Right renal cortex interstitium (tissue), 3 donors: Measurements from ENCODE around the gene C6orf118. TPM values are rescaled to one million over a fixed set of nuclear protein-coding genes. Genes with fewer than 3 reads are reported as not detected.

Experiments used
- DNase-seq, 3 donors: peaks; one replicate each; pipeline ENCODE4 v3.0.0-alpha.2; 2013; ENCODE audit warnings: low read depth in 3 of 3, low spot score in 2 of 3
- polyA plus RNA-seq, 3 donors: library from polyadenylated mRNA; unstranded; fragments of 120-200 nt; gene quantifications; one replicate each; pipeline ENCODE4 v1.2.1, GENCODE V29; 2013; ENCODE audit not compliant: insufficient read length in 3 of 3

The C6orf118 gene
- polyA plus RNA-seq, result 1 to 10 TPM; 3.5 to 4.5 (median 4.2) TPM

- peak; percentile 83 to 91 (median 86) for DNase-seq
Measured at GRCh38 chr6:165308926-165309731, at the start of gene C6orf118. C6orf118 (minus strand) TSS chr6:165309605; CDS start chr6:165309586, 19 bp downstream.

DNA sequence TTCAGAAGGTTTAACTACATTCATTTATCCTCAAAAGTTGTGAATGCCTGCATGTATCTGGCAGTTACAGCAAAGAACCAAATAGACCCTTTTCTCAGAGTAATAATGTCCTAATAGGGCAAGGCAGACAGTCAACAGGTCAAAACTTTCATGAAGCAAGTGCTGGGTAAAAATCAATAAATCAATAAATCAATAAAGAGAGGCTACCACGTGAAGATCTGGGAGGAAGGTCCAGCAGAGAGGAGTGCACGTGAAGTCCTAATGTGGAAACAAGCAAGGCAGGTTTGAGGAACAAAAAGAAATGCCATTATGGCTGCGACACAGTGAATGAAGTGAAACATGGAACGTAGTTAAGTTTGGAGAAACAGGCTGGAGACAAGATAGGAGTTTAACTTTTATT, 36.3 kb upstream of the C6orf118 start:
- no peak for DNase-seq

DNA sequence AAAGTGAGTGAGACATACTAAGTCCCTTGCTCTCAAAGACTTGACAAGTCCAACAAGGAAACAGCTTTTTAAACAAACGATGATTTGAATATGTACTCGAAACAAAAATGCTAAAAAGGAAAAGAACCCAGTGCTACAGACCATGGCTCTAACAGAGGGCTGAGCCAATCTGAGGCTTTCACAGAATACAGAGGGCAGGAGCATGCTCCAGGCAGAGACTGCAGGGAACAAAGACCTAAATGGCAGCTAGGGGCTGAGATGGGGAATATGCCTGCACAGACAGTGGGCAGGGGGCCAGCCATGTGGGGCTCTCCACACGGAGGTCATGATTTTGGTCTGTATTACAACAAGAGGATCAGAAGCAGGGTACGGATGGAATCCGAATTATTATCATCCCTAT, 31.1 kb upstream of the C6orf118 start:
- DNase-seq, result no peak

GRCh38 chr6:165325609-165326008, 16.2 kb upstream of the C6orf118 start:
- DNase-seq, result no peak

DNA sequence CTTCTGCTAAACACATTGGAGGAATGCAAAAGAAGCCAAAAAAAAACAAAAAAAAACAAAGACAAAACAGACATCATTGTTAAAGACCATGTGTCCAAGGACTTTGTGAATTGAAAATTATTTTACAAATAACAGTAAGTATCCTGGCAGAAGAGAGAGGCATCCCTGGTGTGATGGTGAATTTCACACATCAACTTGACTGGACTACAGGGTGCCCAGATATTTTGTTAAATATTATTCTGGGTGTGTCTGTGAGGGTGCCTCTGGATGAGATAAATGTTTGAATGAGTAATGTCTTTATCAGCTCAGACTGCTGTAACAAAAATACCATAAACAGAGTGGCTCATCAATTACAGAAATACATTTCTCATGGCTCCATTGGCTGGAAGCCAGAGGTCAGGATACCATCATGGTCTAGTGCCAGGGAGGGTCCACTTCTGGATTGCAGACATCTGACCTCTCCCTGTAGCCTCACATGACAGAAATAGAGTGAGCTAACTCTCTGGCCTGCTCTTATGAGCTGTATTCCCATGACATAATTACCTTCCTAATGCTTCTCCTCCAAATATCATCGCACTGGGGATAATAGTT, 12.2 kb upstream of the C6orf118 start:
- no peak for DNase-seq

DNA sequence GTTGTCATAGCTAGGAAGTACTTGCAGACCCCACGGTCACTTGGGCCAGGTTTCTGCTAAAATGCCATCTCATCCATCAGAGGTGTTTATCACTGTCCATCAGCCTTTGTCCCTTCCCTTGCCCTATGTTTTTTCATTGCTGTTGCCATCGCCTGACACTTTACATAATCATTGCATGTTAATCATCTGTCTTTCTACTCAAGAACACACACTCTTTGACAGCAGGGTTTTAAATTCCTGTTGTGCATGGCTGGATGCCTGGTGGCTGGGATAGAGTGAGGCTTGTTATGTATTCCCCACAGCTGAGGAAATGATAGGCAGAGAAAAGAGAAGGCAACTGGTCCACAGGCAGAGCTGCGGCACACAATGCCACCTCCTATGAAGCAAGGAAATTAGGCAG, 11.7 kb upstream of the C6orf118 start:
- no peak for DNase-seq

GRCh38 chr6:165317723-165318122, 8.3 kb upstream of the C6orf118 start:
- DNase-seq, result no peak

DNA sequence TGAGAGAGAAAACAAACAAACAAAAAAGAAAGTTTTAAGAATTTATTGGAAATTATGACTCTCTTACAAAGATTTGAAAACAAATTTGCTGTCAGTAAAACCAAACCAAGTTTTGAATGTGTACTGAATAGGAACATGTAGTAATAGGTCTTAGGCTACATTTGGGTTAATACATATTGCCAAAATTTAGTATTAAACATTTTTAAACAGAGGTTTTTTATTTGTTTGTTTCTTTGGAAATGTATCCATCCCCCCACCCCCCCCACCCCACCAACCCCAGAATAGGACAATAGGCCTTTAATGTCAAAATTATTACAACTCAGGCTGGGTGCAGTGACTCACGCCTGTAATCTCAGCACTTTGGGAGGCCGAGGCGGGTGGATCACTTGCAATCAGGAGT, 2.5 kb downstream of the C6orf118 start:
- no peak for DNase-seq

GRCh38 chr6:165301372-165302246, 7.8 kb downstream of the C6orf118 start:
- no peak for DNase-seq

DNA sequence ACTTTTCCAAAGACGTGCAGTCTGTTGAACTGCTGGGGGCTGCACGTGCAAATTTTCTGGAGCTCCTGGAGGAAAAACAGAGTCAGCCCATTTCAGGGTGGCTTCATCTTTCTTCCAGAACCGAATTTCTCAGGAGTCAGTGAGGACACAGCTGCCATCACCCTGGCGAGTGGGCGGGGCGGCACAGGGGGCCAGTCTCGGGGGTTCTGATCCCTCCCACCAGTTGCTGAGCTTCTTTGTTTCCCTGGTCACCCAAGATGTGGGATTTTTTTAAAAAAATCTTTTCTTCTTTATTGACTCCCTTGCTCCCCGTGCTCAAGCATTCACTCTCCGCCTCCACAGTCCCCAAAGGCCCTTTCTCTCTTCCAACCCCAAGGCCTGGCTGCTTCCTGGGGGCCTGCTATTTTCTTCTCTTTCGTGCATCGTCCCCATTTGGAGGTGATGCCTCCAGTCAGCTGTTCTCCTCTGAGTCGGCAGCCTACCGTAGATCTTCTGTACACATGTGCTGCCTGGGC, 8.9 kb downstream of the C6orf118 start:
- DNase-seq, result no peak

GRCh38 chr6:165298875-165299274, 10.5 kb downstream of the C6orf118 start:
- no peak for DNase-seq

DNA sequence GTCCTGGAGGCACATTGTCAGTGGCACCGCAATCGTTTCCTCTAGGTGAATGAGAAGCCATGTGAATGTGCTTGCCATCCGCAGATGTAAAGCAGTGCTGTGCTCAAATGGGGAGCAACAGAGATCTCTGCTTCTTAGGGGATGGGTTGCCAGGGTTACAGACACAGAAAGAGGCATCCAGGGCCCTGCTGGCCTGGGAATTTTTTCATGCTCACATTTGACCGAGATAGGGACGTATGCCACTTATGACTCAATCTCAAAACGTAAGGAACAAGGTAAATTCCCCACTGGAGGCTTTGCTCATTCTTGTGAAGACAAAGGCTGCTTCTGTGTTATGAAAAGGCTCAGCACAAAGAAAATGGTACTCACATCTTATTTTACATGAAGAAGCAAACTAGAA, 11.0 kb downstream of the C6orf118 start:
- DNase-seq, result no peak

DNA sequence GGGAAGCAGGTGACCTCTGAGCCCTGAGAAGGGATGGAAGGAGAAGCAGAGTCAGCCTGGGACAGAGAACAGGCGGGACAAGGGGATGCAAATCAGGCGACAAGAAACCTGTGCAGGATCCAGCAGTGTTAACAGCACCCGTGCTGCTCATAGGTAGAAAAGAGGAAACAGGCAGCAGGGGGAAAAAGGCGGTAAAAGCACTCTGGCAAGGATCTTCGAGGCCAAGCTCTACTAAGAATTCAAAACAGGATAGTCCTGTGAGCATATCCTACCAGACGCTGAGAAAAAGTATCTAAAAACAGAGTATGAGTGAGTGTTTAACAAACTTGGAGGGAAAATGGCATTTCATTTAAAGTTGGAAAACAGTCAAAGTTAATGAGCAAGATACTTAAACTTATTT, 16.7 kb downstream of the C6orf118 start:
- no peak for DNase-seq

DNA sequence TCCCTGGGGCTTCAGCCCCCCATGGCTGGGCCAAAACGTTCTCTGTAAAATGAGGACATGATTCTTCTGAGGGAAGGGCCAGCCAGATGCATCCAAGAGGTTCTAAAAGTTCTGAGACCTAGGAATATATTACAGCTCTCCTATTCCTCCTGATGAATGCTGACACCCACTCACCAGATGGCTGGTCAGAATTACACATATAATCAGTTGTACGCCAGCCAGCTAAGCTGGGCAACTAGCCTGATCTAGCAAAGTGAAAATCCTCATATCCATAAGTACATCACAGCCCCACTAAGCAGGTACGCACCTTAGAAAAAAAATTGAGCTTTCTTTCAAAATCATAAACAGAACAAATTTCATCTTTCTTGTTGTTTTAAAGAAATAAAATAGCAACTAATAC, 34.8 kb downstream of the C6orf118 start:
- DNase-seq, result no peak

GRCh38 chr6:165272585-165272984, 36.8 kb downstream of the C6orf118 start:
- no peak for DNase-seq

GRCh38 chr6:165268987-165269386, 40.4 kb downstream of the C6orf118 start:
- no peak for DNase-seq

GRCh38 chr6:165266621-165267020, 42.8 kb downstream of the C6orf118 start:
- DNase-seq, result no peak

DNA sequence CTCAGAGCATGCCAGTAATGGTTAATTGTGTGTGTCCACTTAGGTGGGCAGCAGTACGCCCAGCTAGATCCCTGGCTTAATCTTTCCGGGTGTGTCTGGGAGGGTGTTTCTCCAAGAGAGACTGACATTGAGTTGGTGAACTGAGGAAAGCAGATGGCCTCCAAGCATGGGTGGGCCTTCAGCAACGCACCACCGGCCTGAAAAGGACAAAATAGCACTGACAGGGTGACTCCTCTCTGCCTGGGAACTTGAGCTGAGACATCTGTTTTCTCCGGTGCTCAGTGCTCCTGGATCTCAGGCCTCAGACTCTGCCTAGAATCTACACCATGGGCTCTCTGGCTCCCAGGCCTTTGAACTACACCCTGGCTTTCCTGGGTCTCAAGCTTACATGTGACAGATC, 43.2 kb downstream of the C6orf118 start:
- DNase-seq, result peak in 1 of 3 donors; percentile 52

GRCh38 chr6:165260462-165260861, 48.9 kb downstream of the C6orf118 start:
- no peak for DNase-seq

DNA sequence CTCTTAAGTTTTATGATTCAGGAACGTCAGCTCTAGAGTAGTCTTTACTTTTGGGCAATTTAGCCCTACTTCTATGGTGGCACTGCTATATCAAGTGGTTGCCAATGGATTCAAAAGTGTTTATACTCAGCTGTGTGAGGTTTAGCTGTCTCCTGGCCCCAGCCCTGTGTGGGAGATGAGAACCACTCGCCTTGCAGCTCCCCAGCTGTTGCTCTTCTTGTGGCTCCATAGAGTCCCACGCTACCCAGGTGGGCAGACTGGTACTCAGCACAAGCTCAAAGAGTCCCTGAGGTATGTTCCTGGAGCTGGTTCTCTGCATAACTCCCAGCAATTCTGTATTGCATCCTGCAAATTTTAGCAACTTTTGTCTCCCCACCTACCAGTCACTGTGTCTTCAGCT, 59.6 kb downstream of the C6orf118 start:
- DNase-seq, result no peak

DNA sequence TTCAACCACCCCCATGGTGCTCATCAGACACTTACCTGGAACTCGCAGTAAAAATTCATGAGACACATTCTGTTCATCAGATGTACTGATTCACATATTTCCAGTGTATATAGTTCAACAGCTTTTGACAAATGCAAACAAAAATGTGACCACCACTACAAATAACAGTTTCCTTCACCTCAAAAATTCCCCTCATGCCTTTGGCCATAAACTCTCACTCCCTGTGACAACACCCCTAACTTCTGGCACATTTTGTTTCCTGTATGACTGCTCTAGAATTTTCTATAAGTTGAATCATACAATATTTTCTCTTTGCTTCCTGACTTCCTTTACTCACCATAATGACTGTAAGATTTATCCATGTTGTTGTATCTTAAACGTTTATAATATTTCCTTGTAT, 63.7 kb downstream of the C6orf118 start:
- no peak for DNase-seq
